H54 (cell line): ENCODE measurements around the gene IDUA.

Experiments
- DNase-seq: peaks from one replicate; pipeline ENCODE4 v3.0.0; 2011; ENCODE audit warnings: low spot score, mixed read lengths; ENCODE audit not compliant: insufficient read length
- FAIRE-seq: peaks from 3 replicates; lab custom pipeline; 2011; peaks lifted over from hg19 to GRCh38; lab: Jason Lieb, UNC
- POLR2A ChIP-seq: IDR thresholded peaks from 2 replicates; pipeline ENCODE4 v1.6.1; 2011; ENCODE audit warnings: low read depth, mild to moderate bottlenecking, low read length

The IDUA gene

DNA sequence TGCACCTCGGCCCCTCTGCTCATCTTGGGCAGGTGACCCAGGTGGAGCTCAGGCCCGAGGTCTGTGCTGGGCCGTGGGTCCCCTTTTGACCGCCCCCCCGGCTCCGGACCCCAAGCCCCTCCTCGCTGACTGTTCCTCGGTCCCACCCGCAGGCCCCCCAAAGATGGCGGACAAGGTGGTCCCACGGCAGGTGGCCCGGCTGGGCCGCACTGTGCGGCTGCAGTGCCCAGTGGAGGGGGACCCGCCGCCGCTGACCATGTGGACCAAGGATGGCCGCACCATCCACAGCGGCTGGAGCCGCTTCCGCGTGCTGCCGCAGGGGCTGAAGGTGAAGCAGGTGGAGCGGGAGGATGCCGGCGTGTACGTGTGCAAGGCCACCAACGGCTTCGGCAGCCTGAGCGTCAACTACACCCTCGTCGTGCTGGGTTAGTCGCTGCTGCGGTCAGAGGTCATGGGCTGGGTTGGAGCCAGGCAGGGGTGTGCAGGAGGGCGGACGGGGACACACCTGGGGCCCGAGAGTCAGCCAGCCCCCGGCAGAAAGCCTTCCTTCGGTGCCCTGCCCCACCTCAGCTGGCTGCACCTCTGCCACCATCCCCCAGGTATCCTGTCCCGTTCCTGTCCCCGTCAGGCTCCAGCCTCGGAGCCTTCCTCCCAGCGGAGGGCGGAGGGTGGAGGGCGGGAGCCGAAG is 35.4 kb downstream of the IDUA start:
- DNase-seq (no peak), FAIRE-seq (no peak)
- no peak for TF ChIP-seq POLR2A

DNA sequence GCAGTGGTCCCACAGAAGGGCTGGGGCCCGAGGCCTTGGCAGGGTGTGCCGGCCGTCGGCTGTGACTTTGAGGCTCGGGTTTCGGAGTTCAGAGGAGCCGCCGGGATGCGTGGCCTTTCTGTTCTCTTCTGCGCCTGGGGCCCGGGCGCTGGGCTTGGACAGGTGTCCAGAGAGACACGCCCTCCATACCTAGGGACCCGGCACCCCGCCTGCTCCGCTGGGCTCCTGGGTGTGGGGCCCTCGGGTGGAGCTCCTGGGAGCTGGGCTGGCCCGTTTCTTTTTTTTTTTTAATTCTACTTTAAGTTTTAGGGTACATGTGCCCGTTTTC is 35.9 kb downstream of the IDUA start:
- FAIRE-seq (no peak), DNase-seq (no peak)
- TF ChIP-seq POLR2A, result no peak

DNA sequence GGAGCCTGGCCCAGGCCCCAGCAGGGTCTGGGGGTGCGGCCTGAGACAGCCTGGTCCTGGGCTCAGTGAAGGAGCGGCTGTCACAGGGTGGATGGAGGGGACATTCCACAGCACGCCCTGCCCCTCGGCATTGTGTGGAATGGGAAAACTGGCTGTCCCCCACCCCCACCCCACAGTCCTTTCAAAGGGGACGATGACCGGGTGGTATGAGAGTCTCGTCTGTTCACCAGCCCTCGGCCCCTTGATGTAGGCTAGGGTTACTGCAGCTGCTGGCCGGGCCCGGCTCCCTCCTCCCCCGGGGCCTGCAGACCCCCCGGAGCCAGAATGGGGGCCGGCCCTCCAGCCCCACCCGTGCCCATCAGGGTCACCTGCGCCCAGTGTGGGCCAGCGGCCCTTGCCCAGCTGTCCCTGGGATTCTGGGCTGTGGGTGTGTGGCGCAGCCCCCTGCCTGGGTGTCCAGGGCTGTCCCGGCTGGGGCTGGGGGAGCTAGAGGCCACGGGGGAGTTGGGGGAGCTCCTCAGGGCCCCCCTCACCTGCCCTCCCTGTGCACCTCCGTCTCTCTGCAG is 36.3 kb downstream of the IDUA start:
- no peak for FAIRE-seq

DNA sequence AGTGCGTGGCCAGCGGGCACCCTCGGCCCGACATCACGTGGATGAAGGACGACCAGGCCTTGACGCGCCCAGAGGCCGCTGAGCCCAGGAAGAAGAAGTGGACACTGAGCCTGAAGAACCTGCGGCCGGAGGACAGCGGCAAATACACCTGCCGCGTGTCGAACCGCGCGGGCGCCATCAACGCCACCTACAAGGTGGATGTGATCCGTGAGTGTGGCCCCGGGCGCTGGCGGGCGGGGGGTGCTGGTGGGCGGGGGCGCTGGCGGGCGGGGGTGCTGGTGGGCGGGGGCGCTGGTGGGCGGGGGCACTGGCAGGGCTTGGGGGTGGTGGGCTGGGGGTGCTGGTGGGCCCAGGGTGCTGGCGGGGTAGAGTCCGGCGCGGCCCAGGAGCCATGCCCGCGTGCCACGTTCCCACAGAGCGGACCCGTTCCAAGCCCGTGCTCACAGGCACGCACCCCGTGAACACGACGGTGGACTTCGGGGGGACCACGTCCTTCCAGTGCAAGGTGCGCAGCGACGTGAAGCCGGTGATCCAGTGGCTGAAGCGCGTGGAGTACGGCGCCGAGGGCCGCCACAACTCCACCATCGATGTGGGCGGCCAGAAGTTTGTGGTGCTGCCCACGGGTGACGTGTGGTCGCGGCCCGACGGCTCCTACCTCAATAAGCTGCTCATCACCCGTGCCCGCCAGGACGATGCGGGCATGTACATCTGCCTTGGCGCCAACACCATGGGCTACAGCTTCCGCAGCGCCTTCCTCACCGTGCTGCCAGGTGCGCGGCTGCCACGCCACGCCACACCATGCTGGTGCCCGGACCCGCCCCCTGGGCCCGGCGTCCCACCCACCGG is 37.3 kb downstream of the IDUA start:
- TF ChIP-seq POLR2A, result no peak
- DNase-seq (no peak), FAIRE-seq (no peak)

More for the DNA sequence above, 36.3 kb downstream of the IDUA start:
- no peak for DNase-seq
- no peak for TF ChIP-seq POLR2A

DNA sequence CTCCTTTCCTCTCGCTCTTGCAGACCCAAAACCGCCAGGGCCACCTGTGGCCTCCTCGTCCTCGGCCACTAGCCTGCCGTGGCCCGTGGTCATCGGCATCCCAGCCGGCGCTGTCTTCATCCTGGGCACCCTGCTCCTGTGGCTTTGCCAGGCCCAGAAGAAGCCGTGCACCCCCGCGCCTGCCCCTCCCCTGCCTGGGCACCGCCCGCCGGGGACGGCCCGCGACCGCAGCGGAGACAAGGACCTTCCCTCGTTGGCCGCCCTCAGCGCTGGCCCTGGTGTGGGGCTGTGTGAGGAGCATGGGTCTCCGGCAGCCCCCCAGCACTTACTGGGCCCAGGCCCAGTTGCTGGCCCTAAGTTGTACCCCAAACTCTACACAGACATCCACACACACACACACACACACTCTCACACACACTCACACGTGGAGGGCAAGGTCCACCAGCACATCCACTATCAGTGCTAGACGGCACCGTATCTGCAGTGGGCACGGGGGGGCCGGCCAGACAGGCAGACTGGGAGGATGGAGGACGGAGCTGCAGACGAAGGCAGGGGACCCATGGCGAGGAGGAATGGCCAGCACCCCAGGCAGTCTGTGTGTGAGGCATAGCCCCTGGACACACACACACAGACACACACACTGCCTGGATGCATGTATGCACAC is 38.2 kb downstream of the IDUA start:
- no peak for TF ChIP-seq POLR2A
- DNase-seq (no peak), FAIRE-seq (no peak)

DNA sequence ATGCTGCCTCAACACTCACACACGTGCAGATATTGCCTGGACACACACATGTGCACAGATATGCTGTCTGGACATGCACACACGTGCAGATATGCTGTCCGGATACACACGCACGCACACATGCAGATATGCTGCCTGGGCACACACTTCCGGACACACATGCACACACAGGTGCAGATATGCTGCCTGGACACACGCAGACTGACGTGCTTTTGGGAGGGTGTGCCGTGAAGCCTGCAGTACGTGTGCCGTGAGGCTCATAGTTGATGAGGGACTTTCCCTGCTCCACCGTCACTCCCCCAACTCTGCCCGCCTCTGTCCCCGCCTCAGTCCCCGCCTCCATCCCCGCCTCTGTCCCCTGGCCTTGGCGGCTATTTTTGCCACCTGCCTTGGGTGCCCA is 39.3 kb downstream of the IDUA start:
- no peak for TF ChIP-seq POLR2A
- DNase-seq (no peak), FAIRE-seq (no peak)

DNA sequence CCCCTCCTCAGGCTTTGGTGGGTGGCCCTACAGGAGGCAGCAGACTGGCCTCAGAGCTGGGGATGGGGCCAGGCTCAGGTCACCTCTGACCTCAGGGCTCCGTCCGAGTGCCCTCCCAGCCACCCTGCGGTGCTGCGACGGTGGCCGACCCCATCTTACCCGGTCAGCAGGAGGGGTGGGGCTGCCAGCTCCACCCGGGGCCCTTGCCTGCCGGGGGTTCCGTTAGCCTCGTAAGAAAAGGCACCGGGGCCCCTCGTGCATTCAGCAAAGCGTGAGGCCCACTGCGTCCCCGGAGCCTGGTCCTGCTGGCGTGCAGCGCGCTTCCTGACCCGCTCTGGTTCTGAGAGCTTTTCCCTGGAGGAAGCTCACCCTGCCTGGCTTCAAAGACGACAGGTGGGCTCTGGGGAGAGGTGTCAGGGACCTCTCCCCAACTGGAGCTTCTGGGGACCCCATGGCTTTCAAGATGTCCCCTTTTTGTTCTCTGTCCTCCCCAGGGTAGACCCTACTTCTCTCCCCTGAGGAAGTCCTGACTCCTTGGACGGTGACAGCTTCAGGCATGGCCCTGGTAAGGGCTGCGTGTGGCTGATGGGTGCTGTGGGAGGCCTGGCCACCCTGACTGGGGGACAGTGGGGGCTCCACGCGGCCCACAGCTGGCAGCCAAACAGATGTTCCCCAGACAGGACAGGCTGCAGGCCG is 40.5 kb downstream of the IDUA start:
- no peak for FAIRE-seq
- no peak for DNase-seq

DNA sequence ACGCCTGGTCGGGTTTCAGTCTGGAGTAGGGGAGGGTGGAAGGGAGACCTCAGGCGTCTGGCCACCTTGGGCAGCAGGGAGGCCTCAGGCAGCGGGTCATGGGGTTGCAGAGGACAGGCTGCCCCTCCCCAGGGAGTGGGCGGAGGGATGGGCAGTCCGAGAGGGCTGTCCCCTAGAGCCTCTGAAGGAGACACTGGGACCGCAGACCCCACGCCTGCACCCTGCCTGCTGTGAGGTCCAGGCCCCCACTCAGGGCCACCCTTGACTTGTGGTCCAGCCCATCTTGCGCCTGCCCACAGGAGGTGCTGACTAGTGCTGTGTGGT is 41.0 kb downstream of the IDUA start:
- no peak for DNase-seq
- FAIRE-seq, result no peak
- TF ChIP-seq POLR2A, result no peak

More for the DNA sequence above, 40.5 kb downstream of the IDUA start:
- no peak for TF ChIP-seq POLR2A

DNA sequence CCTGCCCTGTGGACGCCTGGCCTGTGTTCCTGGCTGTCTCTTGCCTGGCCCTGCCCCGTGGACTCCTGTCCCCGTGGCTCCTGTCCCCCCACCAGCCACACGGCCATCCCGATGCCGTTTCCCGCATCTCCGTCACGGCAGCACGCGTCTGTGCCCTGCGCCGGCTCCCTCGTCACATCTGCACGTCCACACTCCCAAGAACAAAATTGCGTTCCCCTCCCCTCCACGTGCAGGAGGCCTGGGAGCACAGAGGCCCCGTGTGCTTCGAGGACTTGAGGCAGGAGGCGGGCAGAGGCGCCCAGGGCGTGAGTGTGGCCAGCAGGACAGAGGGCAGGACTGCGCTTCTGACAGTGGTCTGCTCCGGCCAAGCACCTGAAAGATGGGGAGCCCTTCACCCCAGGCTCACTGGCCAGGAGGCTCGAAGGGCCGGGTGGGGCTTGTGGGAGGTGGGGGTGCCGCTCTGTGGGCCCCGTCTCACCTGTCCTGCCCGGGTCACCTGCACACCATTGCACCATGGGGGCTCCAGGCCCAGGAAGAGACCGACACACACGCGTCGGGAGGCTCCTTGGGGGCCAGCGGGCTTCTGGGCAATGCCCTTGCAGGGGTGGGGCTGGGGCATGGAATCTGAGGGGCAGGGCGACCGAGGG is 41.9 kb downstream of the IDUA start:
- no peak for TF ChIP-seq POLR2A
- no peak for DNase-seq
- FAIRE-seq, result no peak

DNA sequence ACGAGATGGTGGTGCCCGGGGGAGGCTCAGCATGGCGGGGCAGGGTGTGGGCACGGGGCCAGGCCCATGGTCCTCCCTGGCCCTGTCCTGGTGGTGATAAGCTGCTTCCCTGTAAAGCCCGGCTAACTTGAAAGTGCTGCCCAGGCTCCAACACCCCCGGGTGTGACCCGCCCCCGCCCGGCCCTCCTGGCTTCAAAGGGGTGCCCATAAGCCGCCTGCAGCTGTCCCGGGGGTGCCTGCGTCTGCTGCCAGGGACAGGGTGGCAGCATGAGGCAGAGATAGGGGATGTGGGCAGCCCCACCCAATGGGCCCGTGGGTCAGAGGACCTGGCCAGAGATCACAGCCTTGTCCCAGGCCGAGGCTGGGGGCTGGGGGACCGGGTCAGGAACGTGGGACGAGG is 42.7 kb downstream of the IDUA start:
- FAIRE-seq, result no peak

DNA sequence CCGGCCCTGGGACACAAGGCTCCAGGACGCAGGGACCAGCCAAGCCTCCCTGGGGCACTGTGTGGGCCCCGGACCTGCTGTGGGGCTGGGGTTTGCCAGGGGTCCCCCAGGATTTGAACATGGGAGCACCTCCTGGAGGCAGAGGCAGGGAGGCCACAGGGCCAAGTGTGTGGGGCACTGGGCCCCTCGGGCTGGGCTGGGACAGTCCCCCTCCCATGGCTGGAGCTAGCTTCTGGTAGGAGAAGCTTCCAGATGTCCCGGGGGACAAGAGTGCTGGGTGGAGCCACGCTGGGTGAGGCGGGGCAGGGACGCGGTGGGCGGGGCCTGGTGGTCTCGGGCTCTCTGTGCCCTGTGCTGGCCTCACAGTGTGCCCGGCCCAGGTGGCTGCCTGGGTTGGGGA is 43.2 kb downstream of the IDUA start:
- no peak for DNase-seq
- no peak for TF ChIP-seq POLR2A

More for the DNA sequence above, 42.7 kb downstream of the IDUA start:
- DNase-seq, result no peak
- TF ChIP-seq POLR2A, result no peak

DNA sequence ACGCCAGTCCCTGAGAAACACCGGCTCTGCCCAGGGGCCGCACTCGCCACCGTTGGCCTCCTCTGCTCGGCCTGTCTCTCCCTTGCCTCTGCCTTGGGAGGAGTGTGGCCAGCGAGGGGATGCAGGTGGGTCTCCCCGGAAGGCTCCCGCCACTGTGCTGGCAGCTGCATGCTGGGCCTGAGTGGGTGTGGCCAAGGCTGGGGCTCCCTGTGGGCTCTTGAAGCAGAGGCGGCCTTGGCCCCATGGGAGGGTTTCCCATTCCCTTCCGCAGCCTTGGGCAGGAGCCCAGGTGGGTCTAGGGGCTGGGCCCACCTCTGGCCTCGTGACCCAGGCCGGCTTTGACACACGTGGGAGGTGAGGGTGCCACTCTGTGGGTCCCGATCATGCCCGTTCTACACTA is 43.7 kb downstream of the IDUA start:
- FAIRE-seq (no peak), DNase-seq (no peak)
- TF ChIP-seq POLR2A, result no peak

More for the DNA sequence above, 43.2 kb downstream of the IDUA start:
- no peak for FAIRE-seq

DNA sequence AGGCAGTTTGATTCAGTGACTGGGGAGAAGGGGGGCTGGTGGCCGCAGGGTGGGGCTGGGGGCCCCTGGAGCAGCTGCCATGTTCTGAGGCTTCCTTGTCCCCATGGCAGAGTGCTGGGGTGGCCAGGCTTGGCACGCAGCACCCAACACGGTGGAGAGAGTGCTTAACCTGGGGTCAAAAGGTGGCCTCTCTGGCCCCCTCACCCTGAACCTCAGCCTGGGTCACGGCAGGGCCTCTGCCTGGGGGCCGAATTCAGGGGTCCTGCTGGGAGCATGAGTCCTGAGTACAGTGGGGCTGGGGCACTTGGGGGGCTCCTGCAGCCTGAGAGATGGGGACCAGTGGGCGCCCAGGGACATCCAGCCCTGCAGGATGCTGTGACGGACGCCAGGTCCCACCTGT is 44.5 kb downstream of the IDUA start:
- DNase-seq, result no peak
- no peak for FAIRE-seq
- no peak for TF ChIP-seq POLR2A
